Measurements from ENCODE around the gene GLCE. TPM values are rescaled to one million over a fixed set of nuclear protein-coding genes. Genes with fewer than 3 reads are reported as not detected.

The GLCE gene
- total and polyA plus RNA-seq, 10 of the 15 experiments (the other 5 are each of a cell fraction or from before 2014, with no cell fraction given), result 2.1 to 11.9 (median 2.9) TPM

GRCh38 chr15:69134791-69135190 lies 25.6 kb upstream of the GLCE start (continued):
- TF ChIP-seq, protein P1, sequence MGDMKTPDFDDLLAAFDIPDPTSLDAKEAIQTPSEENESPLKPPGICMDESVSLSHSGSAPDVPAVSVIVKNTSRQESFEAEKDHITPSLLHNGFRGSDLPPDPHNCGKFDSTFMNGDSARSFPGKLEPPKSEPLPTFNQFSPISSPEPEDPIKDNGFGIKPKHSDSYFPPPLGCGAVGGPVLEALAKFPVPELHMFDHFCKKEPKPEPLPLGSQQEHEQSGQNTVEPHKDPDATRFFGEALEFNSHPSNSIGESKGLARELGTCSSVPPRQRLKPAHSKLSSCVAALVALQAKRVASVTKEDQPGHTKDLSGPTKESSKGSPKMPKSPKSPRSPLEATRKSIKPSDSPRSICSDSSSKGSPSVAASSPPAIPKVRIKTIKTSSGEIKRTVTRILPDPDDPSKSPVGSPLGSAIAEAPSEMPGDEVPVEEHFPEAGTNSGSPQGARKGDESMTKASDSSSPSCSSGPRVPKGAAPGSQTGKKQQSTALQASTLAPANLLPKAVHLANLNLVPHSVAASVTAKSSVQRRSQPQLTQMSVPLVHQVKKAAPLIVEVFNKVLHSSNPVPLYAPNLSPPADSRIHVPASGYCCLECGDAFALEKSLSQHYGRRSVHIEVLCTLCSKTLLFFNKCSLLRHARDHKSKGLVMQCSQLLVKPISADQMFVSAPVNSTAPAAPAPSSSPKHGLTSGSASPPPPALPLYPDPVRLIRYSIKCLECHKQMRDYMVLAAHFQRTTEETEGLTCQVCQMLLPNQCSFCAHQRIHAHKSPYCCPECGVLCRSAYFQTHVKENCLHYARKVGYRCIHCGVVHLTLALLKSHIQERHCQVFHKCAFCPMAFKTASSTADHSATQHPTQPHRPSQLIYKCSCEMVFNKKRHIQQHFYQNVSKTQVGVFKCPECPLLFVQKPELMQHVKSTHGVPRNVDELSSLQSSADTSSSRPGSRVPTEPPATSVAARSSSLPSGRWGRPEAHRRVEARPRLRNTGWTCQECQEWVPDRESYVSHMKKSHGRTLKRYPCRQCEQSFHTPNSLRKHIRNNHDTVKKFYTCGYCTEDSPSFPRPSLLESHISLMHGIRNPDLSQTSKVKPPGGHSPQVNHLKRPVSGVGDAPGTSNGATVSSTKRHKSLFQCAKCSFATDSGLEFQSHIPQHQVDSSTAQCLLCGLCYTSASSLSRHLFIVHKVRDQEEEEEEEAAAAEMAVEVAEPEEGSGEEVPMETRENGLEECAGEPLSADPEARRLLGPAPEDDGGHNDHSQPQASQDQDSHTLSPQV (IDR thresholded peaks at IDR 0.05), result no peak
- TF ChIP-seq, protein P2, sequence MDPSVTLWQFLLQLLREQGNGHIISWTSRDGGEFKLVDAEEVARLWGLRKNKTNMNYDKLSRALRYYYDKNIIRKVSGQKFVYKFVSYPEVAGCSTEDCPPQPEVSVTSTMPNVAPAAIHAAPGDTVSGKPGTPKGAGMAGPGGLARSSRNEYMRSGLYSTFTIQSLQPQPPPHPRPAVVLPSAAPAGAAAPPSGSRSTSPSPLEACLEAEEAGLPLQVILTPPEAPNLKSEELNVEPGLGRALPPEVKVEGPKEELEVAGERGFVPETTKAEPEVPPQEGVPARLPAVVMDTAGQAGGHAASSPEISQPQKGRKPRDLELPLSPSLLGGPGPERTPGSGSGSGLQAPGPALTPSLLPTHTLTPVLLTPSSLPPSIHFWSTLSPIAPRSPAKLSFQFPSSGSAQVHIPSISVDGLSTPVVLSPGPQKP (IDR thresholded peaks at IDR 0.05; ENCODE audit: low read depth, low read length), result no peak
- no peak for TF ChIP-seq PKNOX1 (IDR thresholded peaks at IDR 0.05)
- TF ChIP-seq SMAD5 (IDR thresholded peaks at IDR 0.05; ENCODE audit: low read depth), result no peak
- no peak for TF ChIP-seq NR2C1 (IDR thresholded peaks at IDR 0.05)
- TF ChIP-seq MYB (IDR thresholded peaks at IDR 0.05; ENCODE audit: borderline replicate concordance, low read depth, low read length), result no peak

- no peak for FAIRE-seq
- POLR2A ChIA-PET, result no interaction called here
- intact Hi-C loops (cut with micrococcal nuclease; ENCODE audit: unreplicated experiment), result no loop called here
- Histone ChIP-seq H3K4me2 (ENCODE audit: control insufficient read depth, insufficient read depth) (no peak overlapping the region), H3K4me1 (ENCODE audit: control insufficient read depth, insufficient read depth, low read length) (no peaks in the 10 kb centered on the region), H3K27ac (ENCODE audit: control insufficient read depth, insufficient read depth) (no peak overlapping the region), H3K4me3 (no peak overlapping the region), H3K27me3 (replicated peaks in 1 of 2; ENCODE audit: control insufficient read depth in 2 of 2, insufficient read depth in 2 of 2, low read length in 1 of 2) (peaks cover 0 to 4% of the 10 kb centered on the region in 2 experiments; a peak in 1 of 4 replicates), H2AFZ (ENCODE audit: control insufficient read depth, low read depth, low read length) (no peak overlapping the region), H3K9ac (ENCODE audit: control insufficient read depth, insufficient read depth, low read length) (no peak overlapping the region), H3K79me2 (ENCODE audit: control insufficient read depth, insufficient read depth, low read length) (no peaks in the 10 kb centered on the region), H4K20me1 (ENCODE audit: control insufficient read depth, insufficient read depth) (no peaks in the 10 kb centered on the region), H3K36me3 (ENCODE audit: control insufficient read depth in 2 of 2, insufficient read depth in 2 of 2, low read length in 1 of 2) (no peaks in the 10 kb centered on the region), H3K9me3 (replicated peaks; ENCODE audit: control insufficient read depth, insufficient read depth, low read length) (no peaks in the 10 kb centered on the region)
- CTCF ChIA-PET, result no interaction called here
- SMC1A ChIA-PET (ENCODE audit: uncharacterized antibody, unreplicated experiment), result no interaction called here
- no peak for DNase-seq (ENCODE audit: low read depth, low spot score)
- RAD21 ChIA-PET (ENCODE audit: unreplicated experiment), result no interaction called here
- in situ Hi-C loops (cut with MboI), result no loop called here
- 9% methylated on average over 2 of the region's 2 CpGs for WGBS (ENCODE audit: insufficient coverage, insufficient replicate concordance, low lambda C conversion rate, missing lambda C conversion rate)
- no TSS peak for BruUV-seq (replicated peaks)
- no peak for ATAC-seq
- no peak for TF ChIP-seq POLR2A (IDR thresholded peaks at IDR 0.05; ENCODE audit: low read depth, low read length)
- TF ChIP-seq FOXM1 (IDR thresholded peaks at IDR 0.05; ENCODE audit: low read depth, low read length), result no peak
- no peak for TF ChIP-seq TBL1XR1 (IDR thresholded peaks at IDR 0.05; ENCODE audit: low read depth, low read length)
- TF ChIP-seq EZH2 (IDR thresholded peaks at IDR 0.05; ENCODE audit: borderline replicate concordance, control insufficient read depth, low read depth, low read length), result no peak
- no peak for TF ChIP-seq USF2 (IDR thresholded peaks at IDR 0.05; ENCODE audit: borderline replicate concordance, low read depth, low read length)
- no peak for TF ChIP-seq DPF2 (IDR thresholded peaks at IDR 0.05)
- no peak for TF ChIP-seq ZNF217 (IDR thresholded peaks at IDR 0.05)
- TF ChIP-seq ZNF384 (IDR thresholded peaks at IDR 0.05; ENCODE audit: borderline replicate concordance, low read depth, low read length), result no peak
- TF ChIP-seq KAT2A (conservative IDR thresholded peaks at IDR 0.05; ENCODE audit: control insufficient read depth, low read depth, low read length), result no peak
- no peak for TF ChIP-seq PML (IDR thresholded peaks at IDR 0.05; ENCODE audit: low read length)
- no peak for TF ChIP-seq POU2F2 (IDR thresholded peaks at IDR 0.05; ENCODE audit: borderline replicate concordance, low read depth, low read length)
- TF ChIP-seq TARDBP (IDR thresholded peaks at IDR 0.05; ENCODE audit: borderline replicate concordance), result no peak
- no peak for TF ChIP-seq TAF1 (IDR thresholded peaks at IDR 0.05; ENCODE audit: borderline replicate concordance, low read depth, low read length)
- no peak for TF ChIP-seq NR2C1 (IDR thresholded peaks at IDR 0.05)
Measured at GRCh38 chr15:69135499-69135898, 24.9 kb upstream of the GLCE start.

All from GM12878 (cell line).